ACC112 (cell line): ENCODE results near the gene WIPF2.

Source experiments
- H2AFZ ChIP-seq: fragments of 200-600 bp; sonication (generic); one replicate; pipeline ENCODE4 v1.6.0; 2017; ENCODE audit warnings: antibody characterized with exemption, low read length; ENCODE audit not compliant: unreplicated experiment
- H3K27ac ChIP-seq: fragments of 200-600 bp; sonication (generic); 2 replicates; pipeline ENCODE4 v1.5.1; 2014; ENCODE audit warnings: low read depth, mild to moderate bottlenecking, antibody characterized with exemption, low read length, moderate library complexity
- H3K27me3 ChIP-seq: fragments of 200-600 bp; sonication (generic); 2 replicates; pipeline ENCODE4 v1.6.1; 2014; ENCODE audit warnings: mild to moderate bottlenecking, antibody characterized with exemption, low read length, moderate library complexity, mixed read lengths; ENCODE audit not compliant: insufficient read depth
- H3K36me3 ChIP-seq: fragments of 200-600 bp; sonication (generic); 2 replicates; pipeline ENCODE4 v1.6.1; 2016; ENCODE audit warnings: mild to moderate bottlenecking, antibody characterized with exemption, low read length, moderate library complexity, mixed read lengths; ENCODE audit not compliant: insufficient read depth
- H3K4me1 ChIP-seq: fragments of 200-600 bp; sonication (generic); one replicate; pipeline ENCODE4 v1.6.1; 2016; ENCODE audit warnings: low read length, mixed read lengths; ENCODE audit not compliant: insufficient read depth, unreplicated experiment, control insufficient read depth
- H3K4me3 ChIP-seq: fragments of 200-600 bp; sonication (generic); 2 replicates; pipeline ENCODE4 v1.5.1; 2014; ENCODE audit warnings: mild to moderate bottlenecking, low read depth, low read length
- H3K79me2 ChIP-seq: fragments of 200-600 bp; sonication (generic); one replicate; pipeline ENCODE4 v1.6.0; 2016; ENCODE audit warnings: low read length; ENCODE audit not compliant: control insufficient read depth, unreplicated experiment, insufficient read depth

WIPF2 gene

GRCh38 chr17:40178021-40178601 lies 41.0 kb upstream of the WIPF2 start:
- no peaks in the 10 kb centered on the region for H3K36me3 ChIP-seq
- H3K4me1 ChIP-seq = peaks cover 23% of the 10 kb centered on the region
- no peaks in the 10 kb centered on the region for H3K79me2 ChIP-seq
- H3K27me3 ChIP-seq = no peaks in the 10 kb centered on the region
- no peak overlapping the region for H3K4me3 ChIP-seq
- no peak overlapping the region for H3K27ac ChIP-seq
- H2AFZ ChIP-seq = no peak overlapping the region

- peaks cover 23% of the 10 kb centered on the region for H3K4me1 ChIP-seq
- no peaks in the 10 kb centered on the region for H3K79me2 ChIP-seq
- no peaks in the 10 kb centered on the region for H3K27me3 ChIP-seq
- H3K27ac ChIP-seq = no peak overlapping the region
- H2AFZ ChIP-seq = no peak overlapping the region
- no peak overlapping the region for H3K4me3 ChIP-seq
- no peaks in the 10 kb centered on the region for H3K36me3 ChIP-seq
These were observed 40.4 kb upstream of the WIPF2 start for GRCh38 chr17:40178660-40179059.

- Histone ChIP-seq H3K27ac (0 out of 2 replicates have a peak overlapping the region, but pooled peaks have one; percentile 29), H3K4me3 (no peak overlapping the region), H3K36me3 (no peaks in the 10 kb centered on the region)
These were observed 39.0 kb upstream of the WIPF2 start for GRCh38 chr17:40179923-40180659.

GRCh38 chr17:40180694-40181093 lies 38.4 kb upstream of the WIPF2 start:
- no peak overlapping the region for H3K4me3 ChIP-seq
- H3K27ac ChIP-seq = 0 out of 2 replicates have a peak overlapping the region, but pooled peaks have one; percentile 29
- no peaks in the 10 kb centered on the region for H3K79me2 ChIP-seq
- no peaks in the 10 kb centered on the region for H3K27me3 ChIP-seq
- H3K36me3 ChIP-seq = no peaks in the 10 kb centered on the region
- no peak overlapping the region for H2AFZ ChIP-seq
- peaks cover 23% of the 10 kb centered on the region for H3K4me1 ChIP-seq

More at GRCh38 chr17:40179923-40180659, 39.0 kb upstream of the WIPF2 start:
- H3K4me1 ChIP-seq = peaks cover 23% of the 10 kb centered on the region
- H2AFZ ChIP-seq = no peak overlapping the region
- no peaks in the 10 kb centered on the region for H3K27me3 ChIP-seq
- H3K79me2 ChIP-seq = no peaks in the 10 kb centered on the region

GRCh38 chr17:40181205-40181604 lies 37.9 kb upstream of the WIPF2 start:
- no peak overlapping the region for H2AFZ ChIP-seq
- no peaks in the 10 kb centered on the region for H3K27me3 ChIP-seq
- H3K79me2 ChIP-seq = no peaks in the 10 kb centered on the region
- H3K4me3 ChIP-seq = no peak overlapping the region
- no peak overlapping the region for H3K27ac ChIP-seq
- peaks cover 23% of the 10 kb centered on the region for H3K4me1 ChIP-seq
- no peaks in the 10 kb centered on the region for H3K36me3 ChIP-seq

- Histone ChIP-seq H3K79me2 (no peaks in the 10 kb centered on the region), H2AFZ (no peak overlapping the region), H3K4me3 (no peak overlapping the region), H3K27ac (no peak overlapping the region), H3K4me1 (peaks cover 17% of the 10 kb centered on the region), H3K36me3 (no peaks in the 10 kb centered on the region), H3K27me3 (no peaks in the 10 kb centered on the region)
These were observed 36.5 kb upstream of the WIPF2 start for GRCh38 chr17:40182606-40183005.

- H3K79me2 ChIP-seq = no peaks in the 10 kb centered on the region
- H2AFZ ChIP-seq = no peak overlapping the region
These were observed 31.9 kb upstream of the WIPF2 start for GRCh38 chr17:40187238-40187637.

GRCh38 chr17:40188694-40189093 lies 30.4 kb upstream of the WIPF2 start:
- Histone ChIP-seq H3K4me3 (no peak overlapping the region), H3K4me1 (peaks cover 3% of the 10 kb centered on the region), H2AFZ (no peak overlapping the region), H3K27me3 (no peaks in the 10 kb centered on the region), H3K79me2 (no peaks in the 10 kb centered on the region), H3K36me3 (no peaks in the 10 kb centered on the region), H3K27ac (no peak overlapping the region)

More at GRCh38 chr17:40187238-40187637, 31.9 kb upstream of the WIPF2 start:
- Histone ChIP-seq H3K27ac (no peak overlapping the region), H3K4me3 (no peak overlapping the region), H3K36me3 (no peaks in the 10 kb centered on the region), H3K27me3 (no peaks in the 10 kb centered on the region), H3K4me1 (peaks cover 3% of the 10 kb centered on the region)

- Histone ChIP-seq H3K4me3 (peak overlapping the region; percentile 89), H3K36me3 (no peaks in the 10 kb centered on the region), H2AFZ (no peak overlapping the region), H3K27me3 (no peaks in the 10 kb centered on the region), H3K4me1 (peaks cover 3% of the 10 kb centered on the region), H3K27ac (no peak overlapping the region), H3K79me2 (no peaks in the 10 kb centered on the region)
These were observed 28.7 kb upstream of the WIPF2 start for GRCh38 chr17:40190197-40191021.

GRCh38 chr17:40191237-40192208 lies 27.6 kb upstream of the WIPF2 start:
- H3K79me2 ChIP-seq = no peaks in the 10 kb centered on the region
- H2AFZ ChIP-seq = peak overlapping the region; percentile 82
- no peaks in the 10 kb centered on the region for H3K36me3 ChIP-seq
- H3K27me3 ChIP-seq = no peaks in the 10 kb centered on the region
- H3K4me3 ChIP-seq = peak overlapping the region; percentile 89
- peaks cover 3% of the 10 kb centered on the region for H3K4me1 ChIP-seq
- no peak overlapping the region for H3K27ac ChIP-seq
